ENCODE data around the gene LGMN.
"Not testable (repeated sequence)": the region's sequence is repeated elsewhere in the genome, so short reads cannot be mapped to it uniquely, and the experiment has no call there.

LGMN gene

DNA sequence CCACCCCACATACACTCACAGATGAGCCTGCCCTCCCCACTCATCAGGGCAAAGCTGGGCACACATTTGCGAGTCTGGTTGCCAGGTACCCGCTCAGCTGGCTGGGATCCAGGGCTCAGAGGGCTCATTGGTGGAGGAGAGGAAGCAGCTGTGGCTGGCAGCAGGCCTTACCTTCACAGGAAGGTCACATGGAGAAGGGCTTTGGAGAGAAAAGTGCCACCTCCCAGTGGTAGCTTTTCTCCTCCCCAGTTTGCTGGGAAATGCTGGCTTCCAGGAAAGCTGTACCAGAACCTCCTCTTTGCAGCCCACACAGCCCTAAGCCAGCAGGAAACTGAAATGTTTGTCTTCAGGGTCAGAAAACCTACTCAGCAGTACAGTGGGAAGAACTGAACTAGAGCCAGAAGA, 55.6 kb downstream of the LGMN start:
- no peak for DNase-seq

DNA sequence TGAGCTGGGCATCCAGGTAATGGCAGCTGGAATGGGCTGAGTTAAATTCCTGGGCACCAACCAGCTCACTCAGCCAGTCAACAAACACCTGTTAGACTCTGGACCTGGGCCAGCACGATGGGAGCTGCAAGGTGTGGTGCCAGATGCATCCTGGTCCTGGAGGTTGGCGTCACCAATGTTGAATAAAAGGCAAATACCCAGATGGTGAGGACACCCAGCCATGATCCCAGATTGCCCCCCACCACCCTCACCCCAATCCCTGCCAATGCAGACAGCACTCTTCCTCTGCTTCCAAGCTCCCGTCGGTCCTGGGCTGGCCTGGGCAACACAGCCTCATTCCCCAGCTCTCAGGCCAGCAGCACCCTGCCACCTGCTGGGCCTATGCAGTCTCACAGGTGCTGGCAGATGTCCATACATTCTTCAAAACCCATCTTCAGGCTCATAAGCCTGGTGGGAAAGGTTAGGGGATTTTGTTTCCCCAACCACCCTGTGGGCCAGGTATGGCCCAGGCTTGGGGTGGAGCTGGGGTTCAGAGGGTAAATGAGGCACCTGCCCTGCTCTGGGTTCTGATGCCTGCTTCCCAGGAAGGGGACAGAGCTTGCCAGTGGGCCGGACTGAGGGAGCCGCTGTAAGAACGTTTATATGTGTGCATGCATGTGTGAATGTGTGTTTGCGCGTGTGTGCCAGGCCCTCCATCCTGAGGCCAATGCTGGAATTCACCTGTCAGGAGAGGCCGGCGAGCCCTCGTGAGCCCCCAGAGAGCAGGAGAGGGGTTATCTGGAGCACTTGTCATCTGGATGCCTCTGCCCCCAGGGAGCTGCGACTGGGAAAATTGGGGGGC, 58.0 kb downstream of the LGMN start:
- peak; percentile 58 for DNase-seq

DNA sequence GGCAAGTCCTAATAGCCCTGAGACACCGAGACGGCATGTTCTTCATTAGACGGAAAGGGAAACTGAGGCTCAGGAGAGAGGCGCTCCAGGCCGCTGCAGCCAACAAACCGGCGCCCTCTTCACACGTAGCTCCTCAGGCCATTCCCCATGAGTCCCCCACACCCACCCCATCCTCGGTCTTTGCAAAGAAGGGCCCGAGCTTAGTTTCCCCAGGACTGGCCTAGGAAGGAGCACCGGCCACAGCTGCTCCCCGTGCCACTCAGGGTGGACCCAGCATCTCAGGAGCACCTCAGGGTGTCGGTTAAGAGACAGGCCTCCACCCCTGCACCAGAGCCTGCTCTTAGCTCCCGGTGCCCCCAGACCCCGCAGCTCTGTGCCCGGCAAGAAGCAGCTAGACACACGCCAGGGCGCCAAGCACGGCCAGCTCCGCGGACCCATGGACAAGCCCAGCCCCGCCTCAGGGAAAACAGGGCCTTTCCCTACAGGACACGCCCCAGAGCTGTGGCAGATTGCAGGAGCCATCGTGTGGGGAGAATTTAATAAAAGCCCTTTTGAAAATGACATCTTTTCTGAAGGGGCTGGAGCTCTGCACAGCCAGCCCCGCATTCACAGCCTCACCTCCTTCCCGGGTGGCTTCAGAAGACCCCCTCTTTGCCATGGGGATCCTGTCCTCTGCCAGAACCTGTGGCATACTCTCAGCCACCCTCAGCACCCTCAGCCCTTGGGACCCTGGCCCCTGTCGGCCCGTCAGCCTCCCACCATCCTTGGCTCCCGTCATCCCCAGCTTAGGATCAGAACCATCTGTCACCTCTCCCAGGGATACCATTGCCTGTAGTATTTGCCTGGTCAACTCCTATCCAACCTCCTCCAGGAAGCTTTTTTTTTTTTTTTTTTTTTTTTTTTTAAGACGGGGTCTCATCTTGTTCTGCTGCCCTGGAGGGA, 59.7 kb downstream of the LGMN start:
- no peak for DNase-seq

DNA sequence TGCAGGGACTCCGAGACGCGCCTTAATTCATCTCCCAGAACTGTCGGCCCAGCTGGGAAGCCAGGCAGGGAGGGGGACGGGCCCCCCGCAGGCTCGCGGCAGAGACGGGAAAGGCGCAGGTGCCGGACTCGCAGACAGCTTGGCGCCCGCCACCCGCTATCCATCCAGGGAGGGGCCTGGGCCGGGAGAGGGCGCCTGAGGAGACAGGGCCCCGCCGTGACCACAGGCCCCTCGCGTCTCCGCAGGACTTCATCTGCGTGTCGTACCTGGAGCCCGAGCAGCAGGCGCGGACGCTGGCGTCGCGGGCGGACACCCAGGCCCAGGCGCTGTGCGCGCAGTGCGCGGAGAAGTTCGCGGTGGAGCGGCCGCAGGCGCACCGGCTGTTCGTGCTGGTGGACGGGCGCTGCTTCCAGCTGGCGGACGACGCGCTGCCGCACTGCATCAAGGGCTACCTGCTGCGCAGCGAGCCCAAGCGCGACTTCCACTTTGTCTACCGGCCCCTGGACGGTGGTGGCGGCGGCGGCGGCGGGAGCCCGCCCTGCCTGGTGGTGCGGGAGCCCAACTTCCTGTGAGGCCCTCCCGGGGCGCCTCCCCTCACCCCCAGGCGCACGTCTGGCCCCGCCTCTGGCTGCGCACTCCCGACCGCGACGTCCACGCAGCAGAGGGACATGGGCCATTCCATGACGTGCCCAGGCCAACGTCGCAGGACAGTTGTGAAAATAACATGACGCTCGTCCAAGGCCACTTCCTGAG, 60.6 kb downstream of the LGMN start:
- no peak for DNase-seq

DNA sequence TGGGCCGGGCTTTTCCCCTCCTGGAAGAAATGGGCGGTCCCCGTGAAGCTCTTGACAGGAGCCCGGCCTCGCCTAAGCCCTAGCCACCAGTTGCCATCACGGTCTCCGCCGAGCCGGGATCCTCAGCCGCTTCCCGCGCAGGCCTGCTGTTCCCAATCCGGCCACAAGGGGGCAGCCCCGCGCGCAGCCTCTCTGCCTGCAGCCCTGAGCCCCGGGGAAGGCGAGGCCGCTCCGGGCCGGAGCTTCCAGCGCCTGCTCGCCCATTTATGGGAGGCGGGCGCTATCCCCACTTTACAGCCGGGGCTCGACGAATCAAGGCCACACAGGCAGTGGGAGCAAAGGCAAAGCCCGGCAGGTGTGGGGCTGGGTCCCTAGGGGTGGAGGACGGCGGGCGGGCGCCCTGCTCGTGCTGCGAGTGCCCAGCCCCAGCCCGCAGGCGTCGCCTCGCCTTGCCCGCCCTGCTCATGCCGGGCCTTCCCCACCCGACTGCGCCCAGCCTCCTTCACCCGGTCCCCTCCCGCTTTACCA, 61.5 kb downstream of the LGMN start:
- DNase-seq, result peak; percentile 69

DNA sequence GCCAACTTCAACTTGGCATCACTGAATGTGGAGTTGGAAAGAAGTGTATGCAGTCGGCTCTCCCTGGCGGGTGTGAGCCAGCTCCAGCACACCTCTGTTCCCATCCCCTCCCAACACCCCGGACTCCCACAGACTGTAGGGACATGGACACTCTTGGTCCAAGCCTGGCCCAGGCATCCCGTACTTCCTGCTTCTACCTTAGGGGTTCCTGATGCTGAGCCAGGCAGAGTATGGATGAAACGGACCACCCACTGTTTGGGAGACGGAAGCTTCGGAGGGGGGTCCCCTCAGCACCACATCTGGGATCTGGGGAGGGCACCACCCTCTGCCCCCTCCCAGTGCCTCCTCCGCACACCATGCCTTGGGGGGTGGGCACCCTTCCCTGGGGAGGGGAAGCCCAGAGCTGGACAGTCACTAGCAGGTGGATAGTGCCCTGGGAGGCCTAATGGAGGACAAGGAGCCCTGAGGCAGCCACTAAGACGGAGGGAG, 62.0 kb downstream of the LGMN start:
- DNase-seq, result no peak

DNA sequence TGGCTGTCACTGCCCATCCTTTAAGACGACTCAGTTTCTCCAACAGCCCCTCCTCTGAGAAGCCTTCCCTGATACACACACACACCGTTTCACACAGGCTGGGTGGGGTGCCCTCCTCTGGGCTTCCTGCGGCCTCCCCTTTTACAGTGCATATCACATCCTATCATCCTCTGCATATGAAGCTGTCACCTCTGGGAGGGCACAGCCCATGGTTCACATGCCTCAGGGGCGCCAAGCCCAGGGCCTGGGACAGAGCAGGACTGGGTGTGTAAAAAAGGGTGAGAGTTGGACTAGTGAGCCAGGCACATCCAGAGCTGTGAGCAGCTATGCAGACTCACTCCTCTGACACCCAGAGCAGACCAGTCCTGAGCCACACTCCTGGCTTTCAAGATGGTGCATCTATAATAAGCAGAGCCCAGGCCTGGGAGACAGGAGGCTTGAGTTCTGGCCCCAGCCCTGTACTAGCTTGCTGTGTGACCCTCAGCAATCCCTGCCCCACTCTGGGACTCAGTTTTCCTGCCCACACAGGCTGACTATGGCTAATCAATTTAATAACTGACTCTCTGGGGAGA, 62.6 kb downstream of the LGMN start:
- no peak for DNase-seq

DNA sequence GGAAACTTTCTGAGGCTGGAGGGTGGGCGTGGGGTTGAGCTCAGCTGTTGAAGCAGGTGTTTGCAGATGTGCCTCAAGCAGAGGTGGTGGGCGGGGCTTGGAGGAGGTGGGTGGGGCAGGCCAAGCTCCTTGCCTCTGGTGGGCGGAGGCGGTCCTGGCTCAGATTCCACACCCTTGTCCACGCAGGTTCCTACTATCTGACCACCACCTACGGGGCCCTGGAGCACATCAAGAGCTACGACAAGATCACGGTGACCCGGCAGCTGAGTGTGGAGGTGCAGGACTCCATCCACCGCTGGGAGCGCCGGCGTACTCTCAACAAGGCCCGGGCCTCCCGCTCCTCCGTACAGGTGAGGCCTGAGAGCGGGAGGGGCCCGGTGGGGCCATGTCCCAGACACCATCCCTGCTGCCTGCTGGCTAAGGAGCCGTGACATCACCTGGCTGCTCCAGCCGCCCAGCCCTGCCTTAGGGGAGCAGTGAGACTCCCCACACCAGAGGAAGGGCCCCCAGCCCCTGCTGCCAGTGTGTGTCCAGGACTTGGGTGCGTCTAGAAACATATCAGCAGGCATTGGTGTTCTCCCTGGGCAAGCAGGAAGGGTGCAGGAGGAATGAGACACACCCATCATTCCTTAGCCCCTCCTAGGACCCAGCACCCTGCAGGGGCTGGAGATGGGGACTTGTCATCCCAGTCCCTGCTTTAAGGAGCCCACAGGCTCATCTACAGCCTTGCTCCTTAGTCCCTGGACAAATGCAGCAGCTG, 63.4 kb downstream of the LGMN start:
- DNase-seq, result no peak

DNA sequence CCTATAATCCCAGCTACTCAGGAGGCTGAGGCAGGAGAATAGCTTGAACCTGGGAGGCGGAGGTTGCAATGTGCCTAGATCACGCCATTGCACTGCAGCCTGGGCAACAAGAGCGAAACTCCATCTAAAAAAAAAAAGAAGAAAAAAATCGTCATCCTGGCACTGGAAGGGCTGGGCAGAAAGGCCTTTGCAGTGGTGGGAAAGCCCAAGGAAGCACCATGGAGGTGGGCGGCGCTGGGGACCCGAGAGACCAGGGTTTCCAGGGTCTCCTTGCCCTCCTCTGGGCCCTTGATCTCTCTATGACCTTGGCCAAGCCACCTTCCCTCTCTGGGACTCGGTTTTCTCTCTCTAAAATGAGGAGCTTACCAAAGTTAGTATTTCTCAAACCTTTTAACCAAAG, 65.4 kb downstream of the LGMN start:
- DNase-seq, result no peak

DNA sequence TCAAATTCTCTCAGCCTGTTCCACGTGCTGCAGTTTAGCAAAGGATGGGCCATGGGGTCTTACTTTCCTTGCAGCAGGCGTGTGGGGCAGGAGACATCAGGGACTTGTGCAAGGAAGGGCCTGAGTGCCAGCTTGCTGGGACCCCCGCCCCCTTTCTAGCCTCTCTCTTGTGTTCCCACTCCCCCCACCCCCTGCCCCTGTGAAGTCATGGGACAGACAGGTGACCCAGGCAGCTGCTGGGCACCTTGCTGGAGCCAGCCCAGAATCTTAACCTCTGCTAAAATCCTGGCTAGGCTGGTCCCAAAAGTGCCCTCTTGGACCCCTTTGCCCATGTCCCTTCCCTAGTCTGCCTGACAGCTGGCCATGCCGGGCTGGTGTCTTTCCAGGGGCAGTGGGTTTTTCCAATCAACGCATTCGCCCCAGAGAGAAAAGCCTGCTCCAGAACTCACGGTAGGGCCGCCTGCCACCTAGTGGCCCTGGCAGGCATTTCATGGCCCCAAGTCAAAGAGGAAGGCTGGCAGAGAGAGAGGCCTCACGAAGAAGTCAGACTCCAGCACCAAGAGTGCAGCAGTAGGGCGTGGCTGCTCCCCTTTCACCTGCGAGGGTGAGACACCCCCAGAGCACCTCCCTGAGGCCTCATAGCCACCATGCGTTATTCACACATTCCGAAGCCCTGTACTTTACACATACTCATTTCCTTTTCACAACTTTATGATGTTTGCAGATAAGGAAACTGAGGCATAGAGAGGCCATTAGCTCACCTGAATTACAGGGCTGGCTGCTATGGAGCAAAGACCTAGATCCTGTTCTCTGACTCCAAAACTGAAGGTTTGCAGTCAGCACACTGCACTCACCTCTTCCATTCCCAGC, 67.4 kb downstream of the LGMN start:
- peak; percentile 71 for DNase-seq

DNA sequence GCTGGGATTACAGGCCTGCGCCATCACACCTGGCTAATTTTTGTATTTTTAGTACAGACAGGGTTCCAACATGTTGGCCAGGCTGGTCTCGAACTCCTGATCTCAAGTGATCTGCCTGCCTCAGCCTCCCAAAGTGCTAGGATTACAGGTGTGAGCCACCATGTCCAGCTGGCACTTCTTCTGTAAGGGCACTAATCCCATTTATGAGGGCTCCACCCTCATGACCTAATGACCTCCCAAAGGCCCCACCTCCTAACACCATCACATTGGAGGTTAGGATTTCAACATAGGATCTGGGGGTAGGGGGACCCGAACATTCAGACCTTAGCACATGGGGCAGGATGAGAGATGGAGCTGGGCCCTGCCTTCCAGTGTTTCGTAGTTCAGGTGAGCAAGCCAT, 68.1 kb downstream of the LGMN start:
- DNase-seq, result not testable (repeated sequence)

DNA sequence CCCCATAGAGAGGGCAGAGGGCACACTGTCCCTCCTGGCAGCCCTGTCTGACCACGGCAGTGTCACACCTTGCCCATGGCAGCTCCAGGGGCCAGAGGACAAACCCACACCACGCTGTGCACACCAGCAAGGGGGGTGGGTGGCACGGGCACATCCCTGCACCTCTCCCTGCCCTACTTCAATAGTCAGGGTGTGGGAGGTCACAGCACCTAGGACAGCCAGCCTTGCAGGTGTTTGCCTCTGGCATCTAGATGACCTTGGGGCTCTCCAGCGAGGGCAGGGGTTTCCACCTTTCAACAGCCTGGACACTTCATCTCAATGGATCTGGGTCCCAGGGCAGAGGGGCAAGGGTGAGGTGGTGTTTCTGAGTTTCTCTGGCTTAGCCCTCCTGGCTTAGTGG, 69.2 kb downstream of the LGMN start:
- DNase-seq, result no peak

DNA sequence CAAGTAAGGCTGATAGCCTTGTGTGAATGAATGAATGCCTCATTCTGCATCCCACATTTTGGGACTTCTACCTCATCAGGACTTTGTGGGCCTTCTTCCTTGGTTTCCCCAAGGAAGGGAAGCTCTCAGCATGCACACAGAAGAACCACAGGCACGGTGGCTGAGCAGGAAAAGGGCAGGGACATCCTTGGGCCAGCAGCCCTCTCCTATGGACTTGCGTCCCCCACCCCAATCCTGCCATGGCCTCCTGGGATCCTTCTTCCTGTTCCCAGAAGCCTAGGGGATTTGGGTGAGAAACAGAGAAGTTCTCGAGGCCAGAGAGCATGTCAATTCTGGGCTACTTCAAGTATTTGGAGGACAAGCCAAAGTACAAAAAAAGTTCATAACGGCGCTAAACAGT, 69.7 kb downstream of the LGMN start:
- DNase-seq, result no peak

DNA sequence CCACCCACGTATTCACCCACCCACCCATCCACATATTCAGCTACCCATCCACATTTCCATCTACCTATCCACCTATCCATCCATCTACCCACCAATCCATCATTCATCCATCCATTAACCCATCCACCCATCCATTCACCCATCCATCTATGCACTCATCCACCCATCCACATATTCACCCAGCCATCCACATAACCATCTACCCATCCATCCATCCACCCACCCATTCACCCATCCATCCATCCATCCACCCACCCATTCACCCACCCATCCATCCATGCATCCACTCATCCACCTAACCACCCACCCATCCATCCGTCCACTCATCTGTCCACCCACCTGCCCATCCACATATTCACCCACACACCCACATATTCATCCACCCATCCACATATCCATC, 70.5 kb downstream of the LGMN start:
- DNase-seq, result no peak

DNA sequence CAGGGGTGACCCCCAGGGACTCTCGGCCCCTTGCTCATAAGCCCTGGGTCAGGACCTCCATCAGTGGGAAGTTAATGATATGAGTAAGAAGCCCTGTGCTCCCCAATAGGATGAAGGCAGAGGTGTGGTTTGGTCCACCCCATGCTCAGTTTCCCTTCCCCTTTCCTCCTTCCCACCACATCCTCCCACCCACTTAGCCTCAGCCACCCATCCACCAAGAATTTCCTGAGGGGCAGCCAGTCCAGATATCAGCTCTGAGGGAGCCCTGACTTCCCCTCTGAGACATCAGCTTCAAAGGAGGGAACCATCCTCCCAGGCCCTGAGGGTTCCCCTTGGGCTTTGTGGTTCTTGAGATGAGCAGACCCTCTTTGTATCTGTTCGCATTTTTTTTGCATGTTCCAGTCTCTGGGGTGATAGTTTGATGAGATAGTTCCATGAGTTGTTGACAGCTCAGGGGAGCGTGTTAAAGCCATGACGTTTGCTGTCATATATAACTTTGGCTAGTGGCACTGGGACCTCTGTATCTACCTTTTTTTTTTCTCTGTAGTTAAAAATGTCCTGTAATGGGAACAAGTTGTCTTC, 71.2 kb downstream of the LGMN start:
- DNase-seq, result peak; percentile 83

DNA sequence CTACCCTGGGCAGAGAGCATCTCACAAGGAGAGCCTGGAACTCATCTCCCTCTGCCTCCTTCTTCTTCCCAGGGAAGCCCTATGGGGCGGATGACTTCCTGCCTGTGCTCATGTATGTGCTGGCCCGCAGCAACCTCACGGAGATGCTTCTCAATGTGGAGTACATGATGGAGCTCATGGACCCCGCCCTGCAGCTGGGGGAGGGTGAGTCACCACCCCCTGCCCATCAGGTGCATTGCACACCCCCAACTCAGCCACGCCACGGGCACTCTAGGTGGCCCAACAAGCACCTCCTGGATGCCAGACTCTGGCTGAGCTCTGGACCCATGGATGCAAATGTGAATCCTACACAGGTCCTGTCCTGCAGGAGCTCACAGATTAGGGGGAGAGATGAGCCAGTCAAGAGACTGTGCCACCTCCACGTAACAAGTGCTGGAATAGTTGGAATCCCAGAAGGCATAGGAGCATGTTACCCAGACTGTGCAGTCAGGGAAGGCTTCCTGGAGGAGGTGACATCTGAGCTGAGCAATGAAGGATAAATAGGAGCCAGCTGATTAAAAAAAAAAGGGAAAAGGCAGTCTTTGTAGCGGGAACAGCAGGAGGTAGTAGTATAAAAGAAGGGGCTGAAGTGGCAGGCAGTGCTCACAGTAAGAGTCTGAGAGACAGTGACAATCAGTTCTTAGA, 71.9 kb downstream of the LGMN start:
- DNase-seq, result no peak

DNA sequence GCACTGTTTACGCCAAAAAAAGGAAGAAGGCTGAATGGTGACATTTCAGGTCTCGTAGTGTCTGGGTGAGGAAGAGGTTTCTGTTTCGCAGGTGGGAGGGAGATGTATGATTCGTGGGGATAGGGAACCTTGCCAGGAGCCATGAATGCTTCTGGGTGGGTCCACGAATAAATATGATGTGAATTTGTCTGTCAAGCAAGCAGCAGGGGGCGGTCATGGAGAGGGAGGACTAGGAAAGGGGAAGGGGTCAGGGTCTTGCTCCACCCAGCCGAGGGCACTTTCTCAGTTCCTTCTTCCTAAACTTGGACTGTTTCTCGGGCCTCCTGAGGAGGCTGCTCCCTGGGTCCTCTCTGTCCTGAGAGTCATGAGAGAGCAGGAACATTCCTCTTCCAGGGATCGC, 72.5 kb downstream of the LGMN start:
- no peak for DNase-seq

DNA sequence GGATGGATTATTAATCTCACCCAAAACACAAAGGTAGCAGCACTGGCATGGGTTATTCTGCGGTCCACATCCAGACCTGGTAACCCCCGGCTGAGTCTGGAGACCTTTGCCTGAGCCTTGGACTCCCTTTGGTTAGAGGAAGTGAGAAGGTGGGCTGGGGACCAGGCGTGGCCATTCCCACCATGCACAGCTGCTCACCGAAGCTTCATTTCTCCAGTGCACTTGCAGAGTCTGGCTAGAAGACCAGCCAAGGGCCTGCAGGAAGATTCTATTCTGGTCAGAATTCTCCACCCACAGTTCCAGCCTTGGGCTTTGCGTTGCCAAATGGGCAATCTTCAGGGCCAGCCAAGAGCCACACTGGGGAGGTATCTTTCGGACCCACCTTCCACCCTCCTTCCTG, 73.0 kb downstream of the LGMN start:
- DNase-seq, result no peak

DNA sequence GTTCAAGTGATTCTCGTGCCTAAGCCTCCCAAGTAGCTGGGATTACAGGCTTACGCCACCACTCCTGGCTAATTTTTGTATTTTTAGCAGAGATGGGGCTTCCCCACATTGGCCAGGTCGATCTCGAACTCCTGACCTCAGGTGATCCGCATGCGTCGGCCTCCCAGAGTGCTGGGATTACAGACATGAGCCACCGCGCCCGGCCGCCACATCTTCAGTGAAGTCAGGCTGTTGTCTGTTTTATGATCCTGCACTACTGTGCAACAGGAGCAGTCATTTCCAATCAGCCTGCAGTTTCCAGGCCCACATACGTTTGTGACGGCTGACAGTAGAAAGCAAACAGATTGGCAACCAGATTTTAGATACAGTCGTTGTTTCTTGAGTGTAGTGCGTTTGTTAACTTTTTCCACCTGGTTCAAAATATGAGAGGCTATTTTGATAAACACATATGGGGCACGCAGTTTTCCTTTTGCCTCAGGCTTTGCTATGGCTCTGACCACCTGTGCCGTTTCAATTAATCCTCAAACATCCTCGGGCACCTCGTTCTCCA, 74.8 kb downstream of the LGMN start:
- no peak for DNase-seq
